GM10847 (cell line): ENCODE measurements around the gene RUNX1.

Experiments used
- POLR2A ChIP-seq: IDR thresholded peaks from 2 replicates; pipeline ENCODE4 v1.6.1; 2011; ENCODE audit not compliant: insufficient read length; ENCODE audit errors: extremely low read depth

Gene RUNX1

GRCh38 chr21:35045542-35046262 lies 3.4 kb downstream of the RUNX1 start:
- TF ChIP-seq POLR2A: no peak

DNA sequence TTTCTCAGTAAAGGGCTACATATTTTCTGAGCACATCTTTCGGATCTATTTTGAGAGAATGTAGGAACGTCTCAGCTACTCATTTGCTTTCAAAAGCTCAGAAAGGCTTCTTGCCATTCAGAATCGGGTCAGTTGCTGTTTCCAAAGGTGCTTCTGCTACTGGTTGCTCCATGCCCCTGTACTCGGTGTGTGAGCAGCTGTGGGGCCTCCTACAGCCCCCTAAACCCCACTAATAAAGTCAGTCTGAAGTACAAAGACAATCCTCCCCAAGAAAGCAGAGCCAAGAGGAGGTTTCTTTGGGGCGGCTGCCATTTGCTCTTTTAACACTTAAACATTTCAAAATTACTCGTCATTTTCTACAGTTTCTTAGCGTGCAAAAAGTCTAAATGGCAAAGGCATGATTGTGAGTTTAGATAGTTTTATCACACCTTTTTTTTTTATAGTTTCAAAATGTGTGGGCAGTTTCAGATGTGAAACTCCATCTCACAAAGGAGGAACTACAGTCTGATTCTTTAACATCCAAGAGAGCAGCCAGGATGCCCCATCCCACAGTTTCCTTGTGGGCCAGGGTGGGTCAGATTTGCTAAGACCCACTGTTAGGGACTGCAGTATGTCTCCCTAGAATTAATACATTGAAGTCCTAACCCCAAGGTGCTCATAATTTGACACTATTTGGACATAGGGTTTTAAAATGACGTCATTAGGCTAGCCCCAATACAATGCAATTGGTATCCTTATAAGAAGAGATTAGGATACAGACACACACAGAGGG lies 4.1 kb downstream of the RUNX1 start:
- no peak for TF ChIP-seq POLR2A

- no peak for TF ChIP-seq POLR2A
These were observed 5.0 kb downstream of the RUNX1 start for GRCh38 chr21:35044128-35044527.

DNA sequence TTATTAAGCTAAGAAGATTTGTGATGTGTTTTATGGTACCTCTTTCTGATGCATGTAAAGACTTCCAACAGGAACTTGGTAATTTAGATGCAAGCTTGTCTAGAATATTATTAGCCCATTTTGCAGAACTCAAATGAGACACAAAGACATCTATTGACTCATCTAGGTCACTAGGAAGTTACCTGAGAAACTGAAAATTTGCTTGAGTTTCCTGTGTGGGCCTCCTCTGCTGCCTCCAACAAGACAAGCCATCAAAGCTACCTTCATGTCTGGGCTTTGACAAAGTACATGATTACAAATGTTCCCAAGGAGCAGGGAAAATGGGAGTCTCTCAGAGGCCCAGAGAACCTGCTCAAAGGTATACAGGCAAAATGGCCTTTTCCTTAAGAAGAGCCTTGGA lies 5.6 kb downstream of the RUNX1 start:
- TF ChIP-seq POLR2A: no peak

DNA sequence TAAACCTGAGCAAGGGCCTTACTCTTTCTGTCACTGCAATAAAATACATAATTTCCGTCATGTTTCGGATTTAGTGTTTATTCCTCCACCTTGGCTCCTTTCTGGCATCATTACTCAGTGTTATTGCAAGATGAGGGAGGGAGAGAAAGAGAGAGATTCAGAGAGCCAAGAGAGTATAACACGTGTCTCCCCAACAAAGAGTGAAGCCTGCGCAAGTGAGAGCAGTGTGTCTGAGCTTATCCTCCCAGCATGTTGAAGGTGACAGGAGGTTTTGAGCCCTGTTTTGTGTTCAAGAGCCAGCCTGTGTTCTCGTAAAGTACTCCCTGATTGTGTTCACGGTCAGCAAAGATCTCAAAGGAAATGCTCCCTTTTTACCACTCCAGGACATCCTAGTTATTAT lies 6.3 kb downstream of the RUNX1 start:
- no peak for TF ChIP-seq POLR2A

DNA sequence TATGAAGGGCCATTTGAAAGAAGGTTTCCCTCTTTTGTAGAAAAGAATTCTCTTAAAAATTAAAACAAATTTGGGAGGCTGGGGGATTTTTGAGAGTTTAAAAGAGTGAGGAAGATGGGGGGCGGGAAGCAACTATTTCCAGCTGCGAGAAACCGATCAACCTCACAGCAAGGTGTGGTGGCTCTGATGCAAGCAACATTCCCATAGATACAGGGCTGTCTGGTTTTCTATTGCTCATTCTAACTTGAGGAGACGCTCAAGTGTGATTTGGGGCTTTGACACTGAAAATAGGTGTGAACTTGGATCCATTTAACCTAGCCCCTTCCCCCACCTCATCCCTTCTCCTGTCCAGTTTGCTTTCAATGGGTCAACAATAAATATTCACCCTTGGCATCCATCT lies 7.2 kb downstream of the RUNX1 start:
- TF ChIP-seq POLR2A: no peak

- TF ChIP-seq POLR2A: no peak
These were observed 8.0 kb downstream of the RUNX1 start for GRCh38 chr21:35041122-35041521.

- no peak for TF ChIP-seq POLR2A
These were observed 9.4 kb downstream of the RUNX1 start for GRCh38 chr21:35039595-35040289.

- TF ChIP-seq POLR2A: no peak
These were observed 10.3 kb downstream of the RUNX1 start for GRCh38 chr21:35038772-35039319.

- no peak for TF ChIP-seq POLR2A
These were observed 11.7 kb downstream of the RUNX1 start for GRCh38 chr21:35037384-35037765.

DNA sequence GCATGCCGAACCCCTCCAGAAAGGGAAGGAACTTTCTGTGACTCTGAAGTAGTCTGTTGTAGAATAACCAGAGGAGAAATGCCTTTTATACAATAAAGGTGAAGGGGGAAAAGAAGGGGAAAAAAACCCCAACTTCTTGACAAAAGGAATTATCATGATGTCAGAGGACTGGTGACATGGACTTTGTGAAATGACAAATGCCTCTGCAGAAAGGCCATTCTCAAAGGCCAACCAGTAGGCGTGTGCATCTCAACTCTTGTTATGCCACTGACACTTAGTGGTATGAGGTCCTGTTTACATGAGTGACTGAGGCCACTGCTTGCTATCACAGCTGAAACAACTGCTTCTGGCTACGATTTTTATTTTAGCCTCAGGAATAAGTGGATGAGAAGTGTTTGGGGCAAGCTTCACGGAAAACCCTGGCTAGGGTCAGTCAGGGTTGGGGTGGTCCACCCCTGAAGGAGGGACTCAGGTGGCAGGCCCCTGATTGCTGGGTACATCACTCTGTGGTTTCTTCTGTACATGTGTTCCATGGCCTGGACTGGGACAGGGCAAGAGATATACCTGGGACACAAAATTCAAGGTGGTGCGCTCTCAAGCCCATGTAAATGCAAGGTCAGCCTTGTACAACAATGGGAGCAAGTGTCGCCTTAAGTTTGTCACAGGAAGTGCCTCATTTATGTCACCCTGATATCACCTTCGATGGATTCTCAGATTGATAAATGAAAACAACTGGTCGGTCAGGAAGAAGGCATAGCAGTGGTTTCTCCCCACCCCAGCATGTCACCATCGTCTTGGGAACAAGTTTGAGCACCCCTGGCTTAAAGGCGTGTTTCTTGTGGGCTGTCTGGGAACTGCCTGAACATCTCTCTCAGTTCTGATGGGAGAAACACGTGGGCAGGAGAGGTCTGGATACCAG lies 12.4 kb downstream of the RUNX1 start:
- no peak for TF ChIP-seq POLR2A

DNA sequence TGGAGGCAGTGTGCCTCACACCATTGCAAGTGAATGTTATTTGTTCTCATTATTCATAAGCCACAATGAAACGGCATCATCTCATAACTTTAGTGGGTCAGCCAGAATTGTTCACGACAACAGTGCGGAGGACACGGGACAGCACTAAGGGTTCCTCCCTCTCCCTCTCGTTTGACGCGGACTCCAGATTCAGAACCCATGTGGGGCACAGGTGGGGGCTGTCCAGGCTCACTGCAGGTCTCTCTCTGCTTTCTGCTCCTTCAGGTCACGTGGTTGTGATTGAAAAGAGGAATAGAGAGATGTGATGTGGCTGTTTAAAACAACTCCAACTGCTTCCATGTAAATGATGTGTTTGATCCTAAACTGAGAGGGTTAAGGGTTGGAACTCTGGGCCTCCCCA lies 13.5 kb downstream of the RUNX1 start:
- TF ChIP-seq POLR2A: no peak

DNA sequence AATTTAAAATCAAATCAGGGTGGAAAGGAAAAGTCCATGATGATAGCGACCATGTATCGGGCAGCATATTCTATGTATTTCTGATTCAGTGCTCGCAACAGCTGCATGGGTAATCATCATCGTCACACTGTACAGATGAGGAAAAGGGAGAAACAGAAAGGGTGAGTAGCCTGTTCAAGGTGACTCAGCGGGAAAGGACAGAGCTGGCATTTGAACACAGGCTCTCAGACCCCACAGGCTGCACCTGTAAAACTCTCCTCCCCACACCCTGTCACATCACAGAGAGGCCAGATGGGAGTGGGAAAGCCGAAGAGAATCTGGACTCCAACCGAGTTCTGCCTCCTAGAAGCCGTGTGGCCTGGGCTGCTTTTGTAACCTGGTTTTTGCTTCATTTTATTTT lies 14.0 kb downstream of the RUNX1 start:
- no peak for TF ChIP-seq POLR2A

GRCh38 chr21:35034203-35034926 lies 14.7 kb downstream of the RUNX1 start:
- TF ChIP-seq POLR2A: no peak

DNA sequence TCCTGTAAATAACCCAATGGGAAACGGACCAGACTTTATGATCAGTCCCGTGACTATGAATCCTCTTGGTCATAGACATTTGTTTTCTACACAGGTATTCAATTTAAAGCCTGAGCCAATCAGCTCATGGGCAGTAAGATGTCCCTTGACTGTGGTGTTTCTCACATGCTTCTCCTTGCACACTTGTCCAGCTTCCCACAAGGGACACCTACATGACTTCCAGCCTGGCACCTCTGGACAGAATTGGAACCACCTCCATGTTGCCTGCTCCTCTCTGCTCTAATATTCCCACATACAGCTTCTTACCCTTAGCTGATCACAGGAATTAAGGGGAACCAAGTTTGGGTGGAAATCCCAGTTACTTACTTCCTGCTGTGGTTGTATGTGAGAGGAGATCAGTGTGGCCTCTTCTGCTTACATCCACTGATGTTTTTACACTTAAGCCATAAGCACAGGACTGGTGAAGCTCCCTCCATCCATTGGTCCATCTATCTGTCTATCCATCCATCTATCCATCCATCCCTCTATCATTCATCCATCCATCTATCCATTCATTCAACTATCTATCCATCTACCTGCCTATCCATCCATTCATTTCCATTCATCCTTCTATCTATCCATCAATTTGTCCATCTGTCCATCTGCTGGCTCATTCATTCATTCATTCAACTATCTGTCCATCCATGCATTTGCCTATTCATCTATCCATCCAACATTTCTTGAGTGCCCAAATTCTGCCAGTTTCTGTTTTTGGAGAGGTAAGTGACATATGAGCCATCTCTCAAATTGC lies 16.4 kb downstream of the RUNX1 start:
- TF ChIP-seq POLR2A: no peak
